Psoas muscle (tissue), 8 donors: ENCODE measurements around the gene TENM3. TPM values are rescaled to one million over a fixed set of nuclear protein-coding genes. Genes with fewer than 3 reads are reported as not detected.

Experiments used
- ATAC-seq, 4 donors: fragments of 200-7000 bp; cut with Tn5 transposase; one replicate each; pipeline ENCODE4 v1.9.1; 2020; ENCODE audit warnings: moderate library complexity in 3 of 4, mild to moderate bottlenecking in 2 of 4
- DNase-seq, 2 donors: peaks; one replicate each; pipeline ENCODE4 v3.0.0-alpha.2; 2020
- H3K27ac ChIP-seq: fragments of 200-600 bp; one replicate; pipeline ENCODE4 v1.8.0; 2022
- H3K27me3 ChIP-seq, 3 donors: fragments of 200-600 bp in 1 of 3; one replicate each; pipeline versions ENCODE4 v1.6.1 to v1.8.0; 2013 to 2022; ENCODE audit warnings: low read length in 2 of 3, mild to moderate bottlenecking in 2 of 3, moderate library complexity in 1 of 3; ENCODE audit not compliant: insufficient read depth in 3 of 3
- H3K36me3 ChIP-seq, 2 donors: fragments of 200-600 bp in 1 of 2; one replicate each; pipeline versions ENCODE4 v1.6.1 to v1.8.0; 2013 to 2022; ENCODE audit warnings: low read depth in 1 of 2, mild to moderate bottlenecking in 1 of 2, moderate library complexity in 1 of 2; ENCODE audit not compliant: insufficient read depth in 1 of 2
- H3K4me1 ChIP-seq: fragments of 200-600 bp; one replicate; pipeline ENCODE4 v1.8.0; 2022
- H3K4me3 ChIP-seq: fragments of 200-600 bp; one replicate; pipeline ENCODE4 v1.8.0; 2022; ENCODE audit warnings: mild to moderate bottlenecking
- H3K9me3 ChIP-seq: fragments of 200-600 bp; one replicate; pipeline ENCODE4 v1.8.0; 2022
- WGBS, 3 donors: extraction: QIAGEN DNeasy Blood & Tissue Kit; methylation state at CpG; one replicate each; pipeline versions ENCODE4 v1.1.6 to v1.1.7; 2013; 5-methylcytosine and 5-hydroxymethylcytosine counted together
- intact Hi-C, 2 donors: fragments of 100-400 bp; cut with DNase I; formaldehyde crosslinking; loops; one replicate each; pipeline versions ENCODE4 v1.11.0 to v1.14.2; 2022
- polyA plus RNA-seq, 3 donors: library from polyadenylated mRNA; stranded (reverse); fragments of 200-250 nt; gene quantifications; one replicate each; pipeline ENCODE4 v1.2.3, GENCODE V29; 2013
- total RNA-seq, 4 donors: library from RNA; stranded (reverse); fragmentation: NEBNext Ultra II Directional in 2 of 4; extraction: Animal tissue kit (Norgen Biotek cat#: 25700) in 2 of 4; gene quantifications; one replicate each; pipeline versions ENCODE4 v1.2.1 to v1.2.4, GENCODE V29; 2021 to 2023
- TF ChIP-seq, protein P1 (sequence below): fragments of 200-600 bp; IDR thresholded peaks from one replicate; pipeline ENCODE4 v1.8.0; 2022; ENCODE audit warnings: antibody characterized with exemption
- donor health status: healthy with polysubstance abuse.
- donor health status: DM: no; HTN: no; CAD: no; lungs with moderate emphysema.
- donor health status: Bipolar disorder and iron deficiency.
- donor health status: healthy.
- donor health status: DM: yes; HTN: yes; CAD: no.
- donor health status: DM: no; HTN: no; CAD: no.
- donor health status: DM: no; HTN: no; CAD: no.
- donor health status: DM: yes; HTN: yes; CAD: no.

TENM3 gene
- total and polyA plus RNA-seq, 7 donors = 0.48 to 11.6 (median 5.3) TPM

DNA sequence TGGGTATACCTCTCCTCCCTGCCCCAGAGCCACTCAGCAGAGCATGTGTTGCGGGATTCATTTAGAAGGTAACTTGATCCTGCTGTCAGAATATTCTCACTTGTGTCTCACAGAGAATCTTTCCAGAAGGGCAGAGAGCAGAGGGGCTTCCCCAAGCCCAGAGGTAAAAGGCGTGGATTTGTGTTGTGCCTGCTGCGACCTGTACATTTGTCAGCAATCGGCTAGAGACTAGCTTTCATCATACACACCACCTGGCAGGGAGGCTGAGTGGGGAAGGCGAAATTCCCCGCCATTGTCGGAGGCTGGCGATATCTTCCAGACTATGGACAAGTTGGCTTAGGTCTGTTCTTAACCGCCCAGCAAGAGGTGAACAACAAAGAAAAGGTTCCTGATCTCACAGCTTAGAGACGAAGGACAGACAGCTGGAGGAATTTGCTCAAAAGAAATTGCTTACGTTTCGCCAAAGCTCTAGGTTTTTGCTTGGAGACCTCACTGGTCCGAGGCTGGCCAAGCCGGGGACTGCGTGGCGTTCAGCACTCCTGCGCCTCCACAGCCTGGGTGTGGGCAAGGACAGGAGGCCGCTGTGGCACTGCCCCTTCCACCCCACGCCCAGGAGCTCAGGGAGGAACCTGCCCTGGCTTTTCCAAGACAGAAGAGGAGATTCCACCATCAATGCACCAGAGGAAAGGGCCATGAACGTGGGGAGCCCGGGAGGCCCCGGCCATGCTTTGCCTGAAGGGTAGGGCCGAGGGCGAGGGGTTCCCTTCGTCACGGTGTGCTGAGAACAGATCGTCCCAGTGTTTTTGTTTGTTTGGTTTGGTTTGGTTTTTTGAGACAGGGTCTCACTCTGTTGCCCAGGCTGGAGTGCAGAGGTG lies 604.6 kb downstream of the TENM3 start:
- no peak for ATAC-seq
- TF ChIP-seq, protein P1, sequence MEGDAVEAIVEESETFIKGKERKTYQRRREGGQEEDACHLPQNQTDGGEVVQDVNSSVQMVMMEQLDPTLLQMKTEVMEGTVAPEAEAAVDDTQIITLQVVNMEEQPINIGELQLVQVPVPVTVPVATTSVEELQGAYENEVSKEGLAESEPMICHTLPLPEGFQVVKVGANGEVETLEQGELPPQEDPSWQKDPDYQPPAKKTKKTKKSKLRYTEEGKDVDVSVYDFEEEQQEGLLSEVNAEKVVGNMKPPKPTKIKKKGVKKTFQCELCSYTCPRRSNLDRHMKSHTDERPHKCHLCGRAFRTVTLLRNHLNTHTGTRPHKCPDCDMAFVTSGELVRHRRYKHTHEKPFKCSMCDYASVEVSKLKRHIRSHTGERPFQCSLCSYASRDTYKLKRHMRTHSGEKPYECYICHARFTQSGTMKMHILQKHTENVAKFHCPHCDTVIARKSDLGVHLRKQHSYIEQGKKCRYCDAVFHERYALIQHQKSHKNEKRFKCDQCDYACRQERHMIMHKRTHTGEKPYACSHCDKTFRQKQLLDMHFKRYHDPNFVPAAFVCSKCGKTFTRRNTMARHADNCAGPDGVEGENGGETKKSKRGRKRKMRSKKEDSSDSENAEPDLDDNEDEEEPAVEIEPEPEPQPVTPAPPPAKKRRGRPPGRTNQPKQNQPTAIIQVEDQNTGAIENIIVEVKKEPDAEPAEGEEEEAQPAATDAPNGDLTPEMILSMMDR = no peak
- H3K27me3 ChIP-seq = no peaks in the 10 kb centered on the region
- intact Hi-C loops = no loop called here
- no peak for DNase-seq
- 85 to 91% (median 87%) methylated on average over 27 of the region's 27 CpGs for WGBS, 3 donors
- no peaks in the 10 kb centered on the region for H3K9me3 ChIP-seq
- H3K36me3 ChIP-seq = no peaks in the 10 kb centered on the region
- H3K4me1 ChIP-seq = no peaks in the 10 kb centered on the region
- H3K4me3 ChIP-seq = no peak overlapping the region
- H3K27ac ChIP-seq = no peak overlapping the region

DNA sequence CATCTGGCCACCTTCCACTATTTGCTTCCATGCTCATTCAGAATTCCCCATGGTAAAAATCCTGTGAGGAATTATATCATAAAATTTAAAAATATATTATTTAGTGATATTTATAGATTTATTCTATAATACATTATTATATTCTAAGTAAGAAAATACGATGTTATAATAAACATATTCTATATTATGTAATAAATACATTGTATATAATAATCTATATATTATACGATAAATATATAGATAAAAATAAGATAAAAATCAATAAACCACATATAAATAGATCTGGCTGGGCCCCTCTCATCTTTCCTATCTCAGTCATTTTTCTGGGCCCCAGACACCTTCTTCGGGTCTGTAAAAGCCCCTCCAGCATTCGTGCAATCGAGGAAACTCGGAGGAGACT lies 605.5 kb downstream of the TENM3 start:
- TF ChIP-seq, protein P1 = no peak
- no peaks in the 10 kb centered on the region for H3K27me3 ChIP-seq
- H3K9me3 ChIP-seq = peaks cover 5% of the 10 kb centered on the region
- H3K27ac ChIP-seq = no peak overlapping the region
- no peaks in the 10 kb centered on the region for H3K4me1 ChIP-seq
- intact Hi-C loops = no loop called here
- DNase-seq = no peak
- no peak overlapping the region for H3K4me3 ChIP-seq
- ATAC-seq = no peak
- H3K36me3 ChIP-seq = no peaks in the 10 kb centered on the region
- 91 to 97% (median 94%) methylated on average over 6 of the region's 6 CpGs for WGBS, 3 donors
